Caco-2 (cell line): ENCODE data around the gene NPTX1. TPM values are rescaled to one million over a fixed set of nuclear protein-coding genes. Genes with fewer than 3 reads are reported as not detected.

ENCODE experiments used
- Bru-seq: library from RNA; stranded (reverse); fragments of 400-500 nt; gene quantifications from one replicate; lab custom pipeline; 2021; lab: Mats Ljungman, UMichigan
- BruChase-seq, 2 experiments: library from RNA; stranded (reverse); fragments of 400-500 nt; gene quantifications; one replicate each; lab custom pipeline; 2021; lab: Mats Ljungman, UMichigan
- BruUV-seq: library from RNA; stranded (reverse); fragments of 400-500 nt; replicated peaks from 2 replicates; lab custom pipeline; 2021; lab: Mats Ljungman, UMichigan
- CTCF ChIA-PET: fragments of 300-600 bp; sonication (Branson Sonifier 250); formaldehyde crosslinking; loops from one replicate; lab custom pipeline; 2022; ENCODE audit warnings: antibody characterized with exemption; lab: Charles Lee
- POLR2A ChIA-PET: fragments of 300-600 bp; sonication (Branson Sonifier 250); formaldehyde crosslinking; loops from one replicate; lab custom pipeline; 2022; ENCODE audit warnings: antibody characterized with exemption; lab: Charles Lee
- DNase-seq, 2 experiments: peaks; one replicate each; pipeline versions ENCODE4 v3.0.0 to v3.0.0-alpha.2; 2020 to 2022
- H3K27me3 ChIP-seq: replicated peaks from 2 replicates; pipeline ENCODE4 v1.6.0; 2011; ENCODE audit warnings: low read length; ENCODE audit not compliant: control insufficient read depth, insufficient read depth
- H3K36me3 ChIP-seq: 2 replicates; pipeline ENCODE4 v1.5.1; 2011; ENCODE audit warnings: low read length; ENCODE audit not compliant: control insufficient read depth, insufficient read depth
- H3K4me1 ChIP-seq: fragments of 250-450 bp; sonication (Bioruptor Pico); 2 replicates; pipeline ENCODE4 v1.5.1; 2020; ENCODE audit warnings: mild to moderate bottlenecking
- H3K4me3 ChIP-seq: 2 replicates; pipeline ENCODE4 v1.5.1; 2011; ENCODE audit warnings: low read depth, mild to moderate bottlenecking, control low read depth, low read length
- H3K9me3 ChIP-seq: fragments of 250-450 bp; sonication (Bioruptor Pico); 2 replicates; pipeline ENCODE4 v1.5.1; 2020; ENCODE audit warnings: mild to moderate bottlenecking, moderate library complexity
- H3K27ac Mint-ChIP-seq: one replicate; pipeline ENCODE4 v1.8.0; 2022; ENCODE audit warnings: mixed read lengths; ENCODE audit not compliant: unreplicated experiment
- H3K27me3 Mint-ChIP-seq: one replicate; pipeline ENCODE4 v1.8.0; 2022; ENCODE audit warnings: mixed read lengths; ENCODE audit not compliant: insufficient read depth, unreplicated experiment
- H3K36me3 Mint-ChIP-seq: one replicate; pipeline ENCODE4 v1.8.0; 2022; ENCODE audit warnings: mild to moderate bottlenecking, mixed read lengths; ENCODE audit not compliant: insufficient read depth, unreplicated experiment
- H3K4me1 Mint-ChIP-seq: one replicate; pipeline ENCODE4 v1.8.0; 2022; ENCODE audit warnings: low read depth, mixed read lengths; ENCODE audit not compliant: unreplicated experiment
- H3K4me3 Mint-ChIP-seq: one replicate; pipeline ENCODE4 v1.8.0; 2022; ENCODE audit warnings: mild to moderate bottlenecking, moderate library complexity, mixed read lengths; ENCODE audit not compliant: unreplicated experiment
- H3K9me3 Mint-ChIP-seq: one replicate; pipeline ENCODE4 v1.8.0; 2022; ENCODE audit warnings: mixed read lengths; ENCODE audit not compliant: unreplicated experiment
- CTCF ChIP-seq, 2 experiments: fragments of 200-600 bp in 1 of 2; IDR thresholded peaks; 1 replicate in 1 of 2; 2 replicates in 1 of 2; pipeline versions ENCODE4 v1.5.1 to v1.8.0; 2011 to 2022; ENCODE audit warnings: antibody characterized with exemption in 1 of 2, control low read depth in 1 of 2, inconsistent platforms in 1 of 2, low read depth in 1 of 2, low read length in 1 of 2, mild to moderate bottlenecking in 1 of 2, moderate library complexity in 1 of 2; ENCODE audit not compliant: insufficient read depth in 1 of 2, severe bottlenecking in 1 of 2, unreplicated experiment in 1 of 2
- intact Hi-C: fragments of 100-400 bp; cut with micrococcal nuclease; formaldehyde crosslinking; loops from one replicate; pipeline ENCODE4 v1.10.0; 2022; ENCODE audit not compliant: unreplicated experiment
- long read RNA-seq: library from polyadenylated mRNA; stranded (forward); transcript quantifications from one replicate; pipeline ENCODE4 v2.0.0, GENCODE V29; 2022
- total RNA-seq: library from RNA; stranded (reverse); gene quantifications from 2 replicates; pipeline ENCODE4 v1.2.3, GENCODE V29; 2022

The NPTX1 gene, protein sequence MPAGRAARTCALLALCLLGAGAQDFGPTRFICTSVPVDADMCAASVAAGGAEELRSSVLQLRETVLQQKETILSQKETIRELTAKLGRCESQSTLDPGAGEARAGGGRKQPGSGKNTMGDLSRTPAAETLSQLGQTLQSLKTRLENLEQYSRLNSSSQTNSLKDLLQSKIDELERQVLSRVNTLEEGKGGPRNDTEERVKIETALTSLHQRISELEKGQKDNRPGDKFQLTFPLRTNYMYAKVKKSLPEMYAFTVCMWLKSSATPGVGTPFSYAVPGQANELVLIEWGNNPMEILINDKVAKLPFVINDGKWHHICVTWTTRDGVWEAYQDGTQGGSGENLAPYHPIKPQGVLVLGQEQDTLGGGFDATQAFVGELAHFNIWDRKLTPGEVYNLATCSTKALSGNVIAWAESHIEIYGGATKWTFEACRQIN
- total RNA-seq (0.57 and 1.5 TPM in 2 replicates), Bru-seq, nascent RNA (percentile 18 among the genes with signal in this experiment), BruChase-seq, experiment 1, labeled RNA remaining after a 2-hour chase (percentile 27 among the genes with signal in this experiment), BruChase-seq, experiment 2, labeled RNA remaining after a 6-hour chase (percentile 40 among the genes with signal in this experiment)
- long read RNA-seq, full-length matches to known transcripts, result 2 of 2 reads
- long read RNA-seq, partial matches to known transcripts, result 0 of 2 reads
- long read RNA-seq, other reads (novel, unspliced or antisense), result 0 of 2 reads

GRCh38 chr17:80475910-80476876 lies at the start of gene NPTX1:
Gene NPTX1 (minus strand): TSS chr17:80476607. CDS start chr17:80476446, 161 bp downstream.
- ChIA-PET POLR2A (interaction anchor here (0.6 to 1.1 kb wide), 4 partner anchors 9 to 24 kb away, joined by 3 to 16 read pairs (median 6); no protein-coding TSS in a partner anchor), CTCF (interaction anchor here (0.6 to 1.5 kb wide), 5 partner anchors 22 to 496 kb away, joined by 3 to 4 read pairs (median 4); no protein-coding TSS in a partner anchor)
- Mint-ChIP-seq H3K36me3 (no peaks in the 10 kb centered on the region), H3K9me3 (no peaks in the 10 kb centered on the region), H3K27me3 (peaks cover 40% of the 10 kb centered on the region), H3K4me3 (peak within 1 kb of the TSS; percentile 74), H3K4me1 (peaks cover 11% of the 10 kb centered on the region), H3K27ac (no peak within 1 kb of the TSS)
- intact Hi-C loops, result loop anchor here (2.0 kb wide), 1 partner anchor 175 kb away; no protein-coding TSS in a partner anchor
- no peak for TF ChIP-seq CTCF (IDR thresholded peaks at IDR 0.05; ENCODE audit: insufficient read depth in 1 of 2, low read depth in 1 of 2, low read length in 1 of 2, severe bottlenecking in 1 of 2, unreplicated experiment in 1 of 2)
- no peaks in the 10 kb centered on the region for H3K36me3 ChIP-seq
- peaks cover 24% of the 10 kb centered on the region for H3K4me1 ChIP-seq
- H3K27me3 ChIP-seq, result peaks cover 6% of the 10 kb centered on the region
- no peaks in the 10 kb centered on the region for H3K9me3 ChIP-seq
- BruUV-seq, result no TSS peak
- peak within 1 kb of the TSS; percentile 32 for H3K4me3 ChIP-seq
- DNase-seq, result peak in 1 of 2 experiments; percentile 48

GRCh38 chr17:80523956-80524712 lies 47.7 kb upstream of the NPTX1 start:
- no peak for DNase-seq
- CTCF ChIA-PET, result no interaction called here

More at GRCh38 chr17:80523956-80524712, 47.7 kb upstream of the NPTX1 start:
- no peak for TF ChIP-seq CTCF (IDR thresholded peaks at IDR 0.05; ENCODE audit: insufficient read depth in 1 of 2, low read depth in 1 of 2, low read length in 1 of 2, severe bottlenecking in 1 of 2, unreplicated experiment in 1 of 2)
- no peak overlapping the region for H3K27ac Mint-ChIP-seq
- POLR2A ChIA-PET, result no interaction called here
- Histone ChIP-seq H3K36me3 (no peaks in the 10 kb centered on the region), H3K4me1 (no peaks in the 10 kb centered on the region), H3K27me3 (no peaks in the 10 kb centered on the region), H3K4me3 (no peak overlapping the region), H3K9me3 (peaks cover 5% of the 10 kb centered on the region; the same call in 1 of the 2 replicates)
- intact Hi-C loops, result no loop called here
- H3K4me1 Mint-ChIP-seq, result no peaks in the 10 kb centered on the region
- no TSS peak for BruUV-seq
- H3K4me3 Mint-ChIP-seq, result no peak overlapping the region
- no peaks in the 10 kb centered on the region for H3K9me3 Mint-ChIP-seq
- H3K36me3 Mint-ChIP-seq, result no peaks in the 10 kb centered on the region
- peaks cover 6% of the 10 kb centered on the region for H3K27me3 Mint-ChIP-seq
